Esophagus squamous epithelium (tissue), 5 donors: Measurements from ENCODE around the gene PRKN. TPM values are rescaled to one million over a fixed set of nuclear protein-coding genes. Genes with fewer than 3 reads are reported as not detected.

Experiments
- DNase-seq: peaks from one replicate; lab custom pipeline; 2025; lab: John Stamatoyannopoulos, UW
- H3K27ac ChIP-seq, 4 donors: fragments of 200-600 bp; sonication (generic); one replicate each; pipeline ENCODE4 v1.5.1; 2016 to 2019; ENCODE audit warnings: mild to moderate bottlenecking in 1 of 4
- H3K27me3 ChIP-seq, 4 donors: fragments of 200-600 bp; sonication (generic); 1 replicate in 3 of 4; 2 replicates in 1 of 4; pipeline versions ENCODE4 v1.5.1 to v1.6.0; 2017 to 2021; ENCODE audit warnings: antibody characterized with exemption in 1 of 4
- H3K36me3 ChIP-seq, 3 donors: fragments of 200-600 bp; sonication (generic); one replicate each; pipeline ENCODE4 v1.5.1; 2016 to 2019
- H3K4me1 ChIP-seq, 3 donors: fragments of 200-600 bp; sonication (generic); one replicate each; pipeline ENCODE4 v1.5.1; 2017 to 2019
- H3K4me3 ChIP-seq, 4 donors: fragments of 200-600 bp; sonication (generic); 1 replicate in 3 of 4; 2 replicates in 1 of 4; pipeline ENCODE4 v1.5.1; 2016 to 2019; ENCODE audit warnings: mild to moderate bottlenecking in 2 of 4, moderate library complexity in 1 of 4
- H3K9me3 ChIP-seq, 3 donors: fragments of 200-600 bp; sonication (generic); one replicate each; pipeline ENCODE4 v1.5.1; 2016 to 2019
- POLR2A ChIP-seq, 4 donors: fragments of 450-650 bp; IDR thresholded peaks; one replicate each; pipeline ENCODE4 v1.6.1; 2017; ENCODE audit warnings: antibody characterized with exemption in 4 of 4, mild to moderate bottlenecking in 4 of 4, moderate library complexity in 3 of 4
- WGBS, 2 donors: methylation state at CpG; one replicate each; pipeline ENCODE4 v1.1.5; 2018; 5-methylcytosine and 5-hydroxymethylcytosine counted together
- intact Hi-C: fragments of 100-400 bp; cut with DNase I; formaldehyde crosslinking; loops from one replicate; pipeline ENCODE4 v1.15.0; 2022
- total RNA-seq, 4 donors: library from RNA; depleted of rRNA; stranded (reverse); fragments of >200 nt; gene quantifications; one replicate each; pipeline ENCODE4 v1.1.0, GENCODE V29; 2016
- TF ChIP-seq, protein P1 (sequence below), 6 experiments: fragments of 450-650 bp in 4 of 6; fragments of 200-600 bp in 2 of 6; sonication (generic) in 2 of 6; IDR thresholded peaks; one replicate each; pipeline ENCODE4 v1.5.1; 2016 to 2019; ENCODE audit warnings: antibody characterized with exemption in 6 of 6, mild to moderate bottlenecking in 4 of 6, moderate library complexity in 4 of 6
- donor health status: DM: yes; HTN: yes; CAD: no.

Gene PRKN
- total RNA-seq, 4 donors from 2014 or later = 0.70 to 5.5 (median 2.2) TPM

DNA sequence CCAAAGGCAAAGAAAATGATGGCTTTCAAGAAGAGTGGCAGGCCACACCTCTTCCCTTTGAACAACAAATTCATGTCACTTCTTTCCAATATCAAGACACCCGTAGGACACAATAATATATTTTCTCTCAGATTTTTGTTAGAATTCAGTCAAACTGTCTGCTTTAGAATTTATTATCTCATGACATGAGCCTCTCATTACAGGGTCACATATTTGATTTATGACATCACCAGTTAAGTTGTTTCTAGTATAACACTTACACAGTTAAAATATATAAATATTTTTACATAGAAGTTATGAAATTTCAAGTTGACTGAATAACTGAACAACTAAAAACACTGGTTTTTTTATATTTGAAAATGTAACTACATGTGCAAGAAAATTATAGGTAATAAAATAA, 1133.2 kb downstream of the PRKN start:
- no peak overlapping the region for H3K27ac ChIP-seq
- WGBS, 2 donors = 69 to 82% methylated on average over 1 of the region's 1 CpG
- no peak overlapping the region for H3K4me3 ChIP-seq
- H3K9me3 ChIP-seq = no peaks in the 10 kb centered on the region
- TF ChIP-seq, protein P1, sequence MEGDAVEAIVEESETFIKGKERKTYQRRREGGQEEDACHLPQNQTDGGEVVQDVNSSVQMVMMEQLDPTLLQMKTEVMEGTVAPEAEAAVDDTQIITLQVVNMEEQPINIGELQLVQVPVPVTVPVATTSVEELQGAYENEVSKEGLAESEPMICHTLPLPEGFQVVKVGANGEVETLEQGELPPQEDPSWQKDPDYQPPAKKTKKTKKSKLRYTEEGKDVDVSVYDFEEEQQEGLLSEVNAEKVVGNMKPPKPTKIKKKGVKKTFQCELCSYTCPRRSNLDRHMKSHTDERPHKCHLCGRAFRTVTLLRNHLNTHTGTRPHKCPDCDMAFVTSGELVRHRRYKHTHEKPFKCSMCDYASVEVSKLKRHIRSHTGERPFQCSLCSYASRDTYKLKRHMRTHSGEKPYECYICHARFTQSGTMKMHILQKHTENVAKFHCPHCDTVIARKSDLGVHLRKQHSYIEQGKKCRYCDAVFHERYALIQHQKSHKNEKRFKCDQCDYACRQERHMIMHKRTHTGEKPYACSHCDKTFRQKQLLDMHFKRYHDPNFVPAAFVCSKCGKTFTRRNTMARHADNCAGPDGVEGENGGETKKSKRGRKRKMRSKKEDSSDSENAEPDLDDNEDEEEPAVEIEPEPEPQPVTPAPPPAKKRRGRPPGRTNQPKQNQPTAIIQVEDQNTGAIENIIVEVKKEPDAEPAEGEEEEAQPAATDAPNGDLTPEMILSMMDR (IDR thresholded peaks at IDR 0.05) = no peak
- TF ChIP-seq POLR2A (IDR thresholded peaks at IDR 0.05) = no peak
- intact Hi-C loops = no loop called here
- H3K4me1 ChIP-seq = no peaks in the 10 kb centered on the region
- no peaks in the 10 kb centered on the region for H3K36me3 ChIP-seq
- no peak for DNase-seq
- no peaks in the 10 kb centered on the region for H3K27me3 ChIP-seq

DNA sequence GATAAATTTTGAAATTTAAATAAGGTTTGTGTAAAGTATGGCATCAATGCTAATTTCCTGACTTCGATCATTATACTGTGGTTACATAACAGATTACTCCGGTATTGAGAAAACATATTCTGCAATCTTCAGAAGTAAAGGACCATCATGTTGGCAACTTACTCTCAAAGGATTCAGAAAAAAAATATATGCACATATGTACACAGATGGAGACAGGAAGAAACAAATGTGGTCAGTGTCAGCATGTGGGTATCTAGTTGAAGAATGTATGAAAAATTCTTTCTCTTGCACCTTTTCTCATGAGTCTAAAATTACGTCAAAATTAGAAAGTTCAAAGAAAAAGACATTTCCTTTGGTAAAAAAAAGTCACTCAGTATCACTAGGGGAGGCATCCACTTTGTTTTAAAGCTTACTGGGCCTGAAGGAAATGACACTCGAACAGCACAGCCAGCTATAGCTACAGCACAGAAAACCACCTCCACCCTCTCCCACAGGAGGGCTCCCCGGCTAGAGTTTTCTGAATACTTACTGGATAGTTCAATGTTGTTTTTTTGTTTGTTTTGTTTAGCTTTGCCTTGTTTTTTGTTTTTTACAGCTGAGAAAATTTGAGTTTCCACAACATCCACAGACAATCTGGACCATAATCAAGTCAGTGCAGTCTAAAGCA, 1136.5 kb downstream of the PRKN start:
- intact Hi-C loops = no loop called here
- no peaks in the 10 kb centered on the region for H3K4me1 ChIP-seq
- 71 to 75% methylated on average over 5 of the region's 5 CpGs for WGBS, 2 donors

DNA sequence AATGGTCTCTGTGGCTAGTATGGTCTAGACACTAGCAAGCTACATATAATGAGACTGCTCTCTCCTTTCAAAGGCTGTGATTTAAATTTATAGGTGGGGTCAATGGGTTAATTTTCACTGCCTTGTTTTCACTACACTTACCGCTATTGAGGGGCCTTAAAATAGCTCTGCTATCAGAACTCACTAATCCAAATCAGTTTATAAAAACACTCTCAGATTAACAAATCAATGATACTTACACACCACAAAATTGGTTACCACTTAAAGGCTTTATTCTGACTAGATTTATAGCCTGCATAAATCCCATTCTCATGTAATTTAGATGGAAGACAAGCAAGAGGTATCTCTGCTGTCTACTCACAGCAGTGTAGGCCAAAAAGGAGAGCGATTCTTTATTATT, 1140.7 kb downstream of the PRKN start:
- H3K27me3 ChIP-seq = no peaks in the 10 kb centered on the region
- 59 to 76% methylated on average over 2 of the region's 2 CpGs for WGBS, 2 donors
- H3K4me1 ChIP-seq = peaks cover 0 to 6% (median 0%) of the 10 kb centered on the region in 3 donors
- intact Hi-C loops = no loop called here
- H3K36me3 ChIP-seq = no peaks in the 10 kb centered on the region
- DNase-seq = no peak
- TF ChIP-seq, protein P1 (IDR thresholded peaks at IDR 0.05) = no peak
- TF ChIP-seq POLR2A (IDR thresholded peaks at IDR 0.05) = no peak
- no peak overlapping the region for H3K4me3 ChIP-seq
- no peaks in the 10 kb centered on the region for H3K9me3 ChIP-seq
- H3K27ac ChIP-seq = no peak overlapping the region

More for the DNA sequence above, 1136.5 kb downstream of the PRKN start:
- no peak overlapping the region for H3K4me3 ChIP-seq
- H3K27me3 ChIP-seq = no peaks in the 10 kb centered on the region
- no peak overlapping the region for H3K27ac ChIP-seq
- no peaks in the 10 kb centered on the region for H3K36me3 ChIP-seq
- H3K9me3 ChIP-seq = no peaks in the 10 kb centered on the region
- TF ChIP-seq, protein P1 (IDR thresholded peaks at IDR 0.05) = no peak
- TF ChIP-seq POLR2A (IDR thresholded peaks at IDR 0.05) = no peak
- no peak for DNase-seq

DNA sequence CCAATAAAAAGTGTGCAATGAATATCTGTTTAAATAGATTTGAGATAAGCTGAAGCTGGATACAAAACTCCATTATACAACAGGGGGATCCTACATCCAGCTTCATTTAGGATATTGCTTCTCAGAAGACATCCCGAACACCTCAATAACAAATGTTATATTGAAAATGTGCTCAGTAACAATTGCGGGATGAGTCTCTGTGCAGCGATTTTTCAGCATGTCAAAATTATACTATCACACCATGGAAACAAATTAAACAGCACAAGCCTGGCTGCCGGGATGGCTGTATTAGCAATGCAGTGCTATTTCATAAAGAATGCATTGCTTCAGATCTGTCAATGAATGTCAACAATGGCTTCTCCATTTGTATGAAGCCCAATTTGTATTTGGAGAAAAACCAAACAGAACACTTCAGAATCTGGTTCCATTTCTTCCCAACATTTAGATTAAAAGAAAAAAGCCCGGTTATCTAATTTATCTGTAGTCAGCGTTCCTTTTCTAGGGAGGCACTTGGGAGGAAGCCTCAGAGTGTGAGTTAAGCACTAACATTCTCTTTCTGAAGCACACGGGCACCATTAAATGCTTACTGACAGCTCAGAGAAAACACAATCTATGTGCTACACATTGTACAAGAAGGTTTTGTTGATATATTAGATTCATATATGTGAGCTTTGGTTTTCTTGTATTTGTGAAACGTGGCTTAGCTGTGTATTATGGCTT, 1142.8 kb downstream of the PRKN start:
- DNase-seq = no peak
- Histone ChIP-seq H3K36me3 (no peaks in the 10 kb centered on the region), H3K27me3 (no peaks in the 10 kb centered on the region), H3K4me1 (peaks cover 0 to 6% (median 0%) of the 10 kb centered on the region in 3 donors), H3K4me3 (no peak overlapping the region), H3K9me3 (no peaks in the 10 kb centered on the region), H3K27ac (no peak overlapping the region)
- intact Hi-C loops = no loop called here
- TF ChIP-seq, protein P1 (IDR thresholded peaks at IDR 0.05) = no peak
- TF ChIP-seq POLR2A (IDR thresholded peaks at IDR 0.05) = no peak
- 62 to 75% methylated on average over 8 of the region's 8 CpGs for WGBS, 2 donors

DNA sequence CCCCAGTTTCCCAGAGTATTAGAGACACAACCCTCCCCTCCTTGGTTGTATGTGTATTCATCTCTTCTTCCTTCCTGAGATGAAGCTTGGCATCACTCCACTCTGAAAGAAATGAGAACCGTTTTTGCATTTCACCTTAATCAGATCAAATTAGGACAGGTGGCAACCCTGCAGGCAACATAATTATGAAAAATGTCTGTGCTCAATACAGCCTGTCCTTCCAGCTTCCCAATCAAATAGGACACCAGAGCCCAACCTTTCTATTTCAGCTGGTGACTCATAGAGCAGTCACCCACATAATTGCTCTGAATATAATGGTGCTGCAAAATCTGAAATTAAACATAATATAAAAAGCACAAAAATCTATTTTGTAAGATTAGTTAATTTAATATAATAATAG, 1143.5 kb downstream of the PRKN start:
- intact Hi-C loops = no loop called here
- TF ChIP-seq POLR2A (IDR thresholded peaks at IDR 0.05) = no peak
- TF ChIP-seq, protein P1 (IDR thresholded peaks at IDR 0.05) = no peak
- H3K9me3 ChIP-seq = no peaks in the 10 kb centered on the region
- H3K36me3 ChIP-seq = no peaks in the 10 kb centered on the region
- 22 to 23% methylated on average over 1 of the region's 1 CpG for whole genome bisulfite sequencing, 2 donors
- H3K4me1 ChIP-seq = peaks cover 0 to 6% (median 0%) of the 10 kb centered on the region in 3 donors
- H3K27ac ChIP-seq = no peak overlapping the region
- H3K27me3 ChIP-seq = no peaks in the 10 kb centered on the region
- no peak overlapping the region for H3K4me3 ChIP-seq
- no peak for DNase-seq
